OCI-LY1 (cell line): ENCODE results near the gene KRTAP17-1.

ENCODE experiments used
- CTCF ChIP-seq: fragments of 200-600 bp; sonication (generic), shearing (Covaris generic); IDR thresholded peaks from 2 replicates; pipeline ENCODE4 v1.5.1; 2017; ENCODE audit warnings: mild to moderate bottlenecking, antibody characterized with exemption, low read length, moderate library complexity, mixed read lengths
- EZH2 ChIP-seq: fragments of 200-600 bp; sonication (generic), shearing (Covaris generic); IDR thresholded peaks from 2 replicates; pipeline ENCODE4 v1.8.0; 2017; ENCODE audit warnings: borderline replicate concordance, mixed run types, mild to moderate bottlenecking, antibody characterized with exemption, low read length, moderate library complexity, mixed read lengths

- TF ChIP-seq CTCF, result peak; percentile 66
- no peak for TF ChIP-seq EZH2
These were observed 6.8 kb upstream of the KRTAP17-1 start for GRCh38 chr17:41322094-41322902.
